H1 (cell line): Measurements from ENCODE around the gene DYRK1A.

Source experiments
- ATF3 ChIP-seq: IDR thresholded peaks from 2 replicates; pipeline ENCODE4 v1.6.1; 2011; ENCODE audit warnings: low read depth, mild to moderate bottlenecking, low read length; ENCODE audit not compliant: insufficient read depth
- BACH1 ChIP-seq: IDR thresholded peaks from 2 replicates; pipeline ENCODE4 v1.6.1; 2012; ENCODE audit warnings: low read length, improper control_type of control experiment
- BCL11A ChIP-seq, 2 experiments: IDR thresholded peaks; one replicate each; pipeline ENCODE4 v1.6.1; 2011; ENCODE audit warnings: low read depth in 2 of 2, low read length in 2 of 2, mild to moderate bottlenecking in 2 of 2
- CTCF ChIP-seq, 3 experiments: IDR thresholded peaks; 1 replicate in 2 of 3; 2 replicates in 1 of 3; pipeline versions ENCODE4 v1.5.1 to v1.6.1; 2011; ENCODE audit warnings: low read length in 3 of 3, mild to moderate bottlenecking in 3 of 3, inconsistent platforms in 2 of 3, low read depth in 1 of 3, moderate library complexity in 1 of 3; ENCODE audit not compliant: insufficient read depth in 1 of 3; ENCODE audit errors: control extremely low read depth in 1 of 3
- POLR2A ChIP-seq, 2 experiments: IDR thresholded peaks; 1 replicate in 1 of 2; 2 replicates in 1 of 2; pipeline ENCODE4 v1.6.1; 2011; ENCODE audit warnings: low read depth in 2 of 2, low read length in 2 of 2, mild to moderate bottlenecking in 2 of 2; ENCODE audit errors: control extremely low read depth in 1 of 2
- POLR2AphosphoS5 ChIP-seq: IDR thresholded peaks from 2 replicates; pipeline ENCODE4 v1.6.1; 2011; ENCODE audit warnings: low read depth, low read length
- RAD21 ChIP-seq, 2 experiments: IDR thresholded peaks in 1 of 2; conservative IDR thresholded peaks in 1 of 2; 2 replicates each; pipeline ENCODE4 v1.6.1; 2011; ENCODE audit warnings: low read depth in 2 of 2, low read length in 2 of 2, improper control_type of control experiment in 1 of 2, inconsistent platforms in 1 of 2, mild to moderate bottlenecking in 1 of 2, moderate library complexity in 1 of 2
- RFX5 ChIP-seq: IDR thresholded peaks from 2 replicates; pipeline ENCODE4 v1.6.1; 2011; ENCODE audit warnings: low read depth, low read length, improper control_type of control experiment, borderline replicate concordance
- SUZ12 ChIP-seq: fragments of 200-600 bp; sonication (generic); IDR thresholded peaks from 2 replicates; pipeline ENCODE4 v1.6.1; 2012; ENCODE audit warnings: mild to moderate bottlenecking, inconsistent platforms, low read length, moderate library complexity, mixed read lengths

GRCh38 chr21:37398697-37399096 lies 32.1 kb downstream of the DYRK1A start:
- TF ChIP-seq ATF3 (no peak), POLR2A (IDR thresholded peaks at IDR 0.05; ENCODE audit: control extremely low read depth in 1 of 2, low read depth in 2 of 2, low read length in 2 of 2) (no peak), POLR2AphosphoS5 (no peak), BACH1 (no peak), RAD21 (IDR thresholded peaks at IDR 0.05 in 1 of 2, conservative IDR thresholded peaks at IDR 0.05 in 1 of 2; ENCODE audit: low read depth in 2 of 2, low read length in 2 of 2) (no peak), CTCF (IDR thresholded peaks at IDR 0.05; ENCODE audit: control extremely low read depth in 1 of 3, insufficient read depth in 1 of 3, low read depth in 1 of 3, low read length in 3 of 3) (no peak), RFX5 (no peak), SUZ12 (no peak), BCL11A (IDR thresholded peaks at IDR 0.05; ENCODE audit: low read depth in 2 of 2, low read length in 2 of 2) (no peak)
